HG02885 (cell line): Measurements from ENCODE around the gene FGD2.
"Not testable (repeated sequence)": the region's sequence is repeated elsewhere in the genome, so short reads cannot be mapped to it uniquely, and the experiment has no call there.

Experiments
- ATAC-seq: cut with Tn5 transposase; IDR thresholded peaks from one replicate; pipeline ENCODE4 v1.9.1; 2021; ENCODE audit warnings: mild to moderate bottlenecking; ENCODE audit not compliant: unreplicated experiment, poor library complexity

The FGD2 gene

GRCh38 chr6:37054580-37054979 is 49.1 kb downstream of the FGD2 start:
- no peak for ATAC-seq

- no peak for ATAC-seq
These were observed 50.6 kb downstream of the FGD2 start for GRCh38 chr6:37056112-37056403.

GRCh38 chr6:37056439-37057127 is 51.1 kb downstream of the FGD2 start:
- ATAC-seq = no peak

GRCh38 chr6:37057128-37057471 is 51.6 kb downstream of the FGD2 start:
- ATAC-seq = no peak

- ATAC-seq = no peak
These were observed 52.2 kb downstream of the FGD2 start for GRCh38 chr6:37057678-37058077.

- no peak for ATAC-seq
These were observed 52.7 kb downstream of the FGD2 start for GRCh38 chr6:37058084-37058586.

GRCh38 chr6:37058984-37059343 is 53.5 kb downstream of the FGD2 start:
- ATAC-seq = not testable (repeated sequence)

- ATAC-seq = no peak
These were observed 54.1 kb downstream of the FGD2 start for GRCh38 chr6:37059344-37060194.

- ATAC-seq = no peak
These were observed 54.7 kb downstream of the FGD2 start for GRCh38 chr6:37060195-37060559.

- ATAC-seq = no peak
These were observed 55.8 kb downstream of the FGD2 start for GRCh38 chr6:37061157-37061804.

- ATAC-seq = no peak
These were observed 57.0 kb downstream of the FGD2 start for GRCh38 chr6:37062424-37062823.

- ATAC-seq = no peak
These were observed 63.2 kb downstream of the FGD2 start for GRCh38 chr6:37068356-37069270.

GRCh38 chr6:37069639-37070038 is 64.2 kb downstream of the FGD2 start:
- no peak for ATAC-seq

GRCh38 chr6:37072526-37072925 is 67.1 kb downstream of the FGD2 start:
- ATAC-seq = no peak

- ATAC-seq = no peak
These were observed 68.8 kb downstream of the FGD2 start for GRCh38 chr6:37074053-37074827.

GRCh38 chr6:37077191-37077904 is 71.9 kb downstream of the FGD2 start:
- no peak for ATAC-seq

GRCh38 chr6:37077905-37078296 is 72.4 kb downstream of the FGD2 start:
- ATAC-seq = no peak
